Dermis microvascular lymphatic vessel endothelial cell (primary cell): Measurements from ENCODE around the gene CPLX1. TPM values are rescaled to one million over a fixed set of nuclear protein-coding genes. Genes with fewer than 3 reads are reported as not detected.

Experiments used
- DNase-seq, 2 donors: peaks; one replicate each; pipeline versions ENCODE4 v3.0.0 to v3.0.0-alpha.2; 2010; ENCODE audit warnings: low read depth in 2 of 2
- total RNA-seq: library from RNA; depleted of rRNA; stranded (reverse); fragments of >200 nt; gene quantifications from 2 replicates; pipeline ENCODE4 v1.2.1, GENCODE V29; 2014

CPLX1 gene
- total RNA-seq, 1 donor from 2014 or later: under 0.01 TPM

DNA sequence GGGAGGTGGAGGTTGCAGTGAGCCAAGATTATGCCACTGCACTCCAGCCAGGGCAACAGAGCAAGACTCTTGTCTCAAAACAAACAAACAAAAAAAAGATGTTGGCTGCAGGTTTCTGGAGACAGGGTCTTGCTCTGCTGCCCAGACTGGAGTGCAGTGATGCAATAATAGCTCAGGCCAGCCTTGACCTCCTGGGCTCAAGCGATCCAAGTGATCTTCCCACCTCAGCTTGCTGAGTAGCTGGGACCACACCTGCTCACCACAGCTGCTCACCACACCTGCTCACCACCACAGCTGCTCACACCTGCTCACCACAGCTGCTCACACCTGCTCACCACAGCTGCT, 29.9 kb upstream of the CPLX1 start:
- DNase-seq: no peak

GRCh38 chr4:854356-854755, 28.4 kb upstream of the CPLX1 start:
- DNase-seq: no peak

DNA sequence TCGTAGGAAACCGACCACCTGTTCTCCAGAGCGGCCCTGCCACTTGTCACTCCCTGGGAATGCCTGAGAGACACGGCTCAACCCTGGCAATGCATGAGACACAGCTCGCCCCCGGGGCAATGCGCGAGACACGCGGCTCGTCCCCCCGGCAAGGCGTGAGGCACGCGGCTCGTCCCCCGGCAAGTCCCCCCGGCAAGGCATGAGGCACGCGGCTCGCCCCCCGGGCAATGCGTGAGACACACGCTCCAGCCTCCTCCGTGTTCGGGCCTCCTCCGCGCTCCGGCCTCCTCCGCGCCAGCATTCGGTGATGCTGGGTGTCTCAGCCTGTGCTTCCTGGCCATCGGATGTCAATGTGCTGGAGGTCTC, 27.5 kb upstream of the CPLX1 start:
- DNase-seq: no peak

DNA sequence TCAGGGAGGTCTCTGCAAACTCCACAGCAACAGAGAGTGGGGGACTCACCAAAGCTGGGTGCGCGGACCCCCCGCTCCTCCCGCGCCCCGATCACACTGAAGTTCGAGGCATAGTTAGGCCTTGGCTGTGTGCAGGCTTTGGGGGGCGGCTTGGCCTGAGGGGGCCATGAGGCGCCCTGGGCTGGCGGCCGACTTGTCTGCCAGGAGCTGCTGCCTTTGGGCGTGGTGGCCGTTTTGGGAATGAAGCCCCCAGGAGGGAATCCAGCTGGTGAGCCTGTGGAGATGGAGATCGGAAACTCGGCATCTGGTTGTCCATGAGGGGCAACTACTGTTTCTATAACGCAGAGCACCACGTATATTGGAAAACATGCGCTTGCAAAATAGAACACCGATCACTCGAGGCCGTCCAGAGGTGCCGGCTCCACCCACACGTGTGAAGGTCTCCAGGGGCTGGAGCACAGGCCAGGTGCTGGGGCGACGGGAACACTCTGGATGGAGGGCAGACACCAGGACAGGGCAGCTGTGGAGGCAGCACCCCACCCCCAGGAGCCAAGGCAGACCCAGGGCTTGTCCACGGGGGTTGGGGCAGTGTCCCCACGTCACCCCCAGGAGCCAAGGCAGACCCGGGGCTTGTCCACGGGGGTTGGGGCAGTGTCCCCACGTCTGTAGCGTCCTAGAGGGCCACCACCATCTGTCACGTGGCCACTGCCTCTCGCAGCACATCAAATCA, 25.9 kb upstream of the CPLX1 start:
- no peak for DNase-seq

DNA sequence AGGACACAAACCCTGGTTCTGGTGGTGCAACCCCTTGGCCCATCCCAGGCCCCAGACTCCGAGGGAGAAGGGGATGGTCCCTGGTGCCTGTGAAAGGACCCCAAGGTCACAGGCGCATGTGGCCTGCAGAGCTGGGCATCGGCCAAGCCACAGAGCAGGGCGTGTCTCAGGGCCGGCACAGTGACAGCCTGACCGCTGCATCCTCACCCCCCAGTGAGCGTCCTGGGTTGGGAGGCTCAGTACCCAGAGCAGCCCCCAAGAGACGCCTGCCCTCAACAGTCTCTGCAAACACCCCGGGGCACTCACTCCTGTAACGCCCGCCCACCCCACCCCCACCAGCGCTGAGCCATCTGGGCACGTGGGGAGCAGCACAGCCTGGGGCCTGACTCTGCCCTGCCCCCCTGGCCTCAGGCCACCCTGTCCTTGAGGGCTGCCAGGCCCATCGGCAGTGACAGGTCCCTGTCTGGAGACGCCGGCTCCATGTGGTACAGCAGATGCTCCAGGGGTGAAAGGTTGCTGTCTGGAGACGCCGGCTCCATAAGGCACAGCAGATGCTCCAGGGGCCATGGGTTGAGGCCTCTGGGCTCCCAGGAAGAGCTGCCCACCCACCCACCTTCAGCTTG, 24.5 kb upstream of the CPLX1 start:
- no peak for DNase-seq

DNA sequence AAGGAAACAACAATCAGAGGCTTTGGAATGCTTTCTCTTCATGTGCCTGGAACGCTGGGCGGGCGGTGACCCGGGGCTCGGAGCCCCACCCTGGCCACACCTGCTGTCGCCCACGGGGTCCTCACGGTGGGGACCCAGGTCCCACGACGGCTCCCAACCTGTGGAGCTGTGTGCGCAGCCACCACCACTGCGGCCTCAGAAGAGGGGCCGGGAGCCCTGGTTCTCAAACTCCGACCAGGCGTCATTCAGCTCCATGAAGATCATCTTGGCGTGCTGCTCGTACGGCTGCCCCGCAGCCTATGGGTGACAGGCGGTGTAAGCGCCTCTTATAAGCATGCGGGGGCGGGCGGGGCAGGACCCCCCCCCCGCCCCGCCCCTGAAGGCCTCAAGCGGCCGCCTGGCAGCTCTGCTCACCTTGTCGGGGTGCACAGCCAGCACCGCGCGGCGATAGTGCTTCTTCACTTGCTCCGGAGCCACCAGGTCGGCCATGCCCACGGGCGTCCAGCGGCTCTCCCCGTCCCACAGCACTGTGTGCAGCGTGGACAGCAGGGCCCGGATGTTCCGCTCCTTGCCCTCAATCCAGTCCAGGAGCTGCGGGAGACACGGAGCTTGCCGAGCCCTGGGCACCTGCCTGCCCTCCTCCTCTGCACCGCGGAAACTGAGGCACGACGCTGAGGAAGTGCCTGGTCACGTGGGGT, 23.7 kb upstream of the CPLX1 start:
- no peak for DNase-seq

DNA sequence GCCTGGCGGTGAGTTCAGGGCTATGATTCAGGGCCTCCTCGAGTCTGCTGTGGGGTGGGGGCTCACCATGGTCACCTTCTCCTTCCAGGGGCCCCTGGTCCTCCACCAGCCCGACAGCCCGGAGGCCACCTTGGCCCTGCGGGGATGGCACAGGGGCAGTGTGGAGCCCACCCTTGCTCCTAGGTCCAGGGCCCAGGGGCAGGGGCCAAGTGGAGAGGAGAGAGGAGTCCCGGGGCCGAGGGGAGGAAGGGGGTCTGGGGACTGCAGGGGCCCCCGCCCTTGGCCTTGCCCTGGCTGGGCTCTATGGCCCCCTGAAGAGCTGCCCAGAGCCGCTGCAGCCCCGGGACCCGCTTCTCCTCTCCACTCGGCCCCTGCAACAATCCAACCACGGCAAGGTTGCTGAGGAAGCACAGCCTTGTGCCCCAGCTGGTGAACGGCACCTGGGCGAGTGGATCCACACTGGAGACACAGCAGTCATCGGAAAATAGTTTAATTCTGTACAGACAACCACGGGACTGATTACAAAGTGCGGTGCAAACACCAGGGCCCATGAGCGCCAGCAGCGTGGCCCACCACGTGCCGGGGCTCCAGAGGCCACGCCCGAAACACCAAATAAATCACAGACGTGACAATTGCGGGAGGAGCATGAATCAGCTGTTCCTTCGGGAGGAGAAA, 23.0 kb upstream of the CPLX1 start:
- DNase-seq: peak in 1 of 2 donors; percentile 32

DNA sequence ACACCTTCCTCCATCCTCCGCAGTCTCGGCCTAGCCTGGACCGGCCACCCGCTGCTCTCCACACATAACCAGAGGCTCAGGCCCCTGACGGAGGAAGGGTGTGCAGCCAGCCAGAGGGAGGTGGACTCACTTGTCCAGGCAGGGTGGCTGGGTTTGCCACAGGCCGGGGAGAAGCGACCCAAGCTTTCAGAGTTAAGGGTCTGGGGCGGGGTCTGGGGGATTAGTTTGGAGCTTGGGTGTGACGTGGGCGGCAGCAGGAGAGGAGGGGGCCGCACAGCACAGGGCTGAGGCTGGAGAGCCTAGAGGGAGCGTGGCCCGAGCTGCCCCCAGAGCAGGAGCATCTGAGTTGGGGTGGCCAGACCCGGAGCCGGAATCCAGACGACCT, 22.4 kb upstream of the CPLX1 start:
- DNase-seq: no peak

DNA sequence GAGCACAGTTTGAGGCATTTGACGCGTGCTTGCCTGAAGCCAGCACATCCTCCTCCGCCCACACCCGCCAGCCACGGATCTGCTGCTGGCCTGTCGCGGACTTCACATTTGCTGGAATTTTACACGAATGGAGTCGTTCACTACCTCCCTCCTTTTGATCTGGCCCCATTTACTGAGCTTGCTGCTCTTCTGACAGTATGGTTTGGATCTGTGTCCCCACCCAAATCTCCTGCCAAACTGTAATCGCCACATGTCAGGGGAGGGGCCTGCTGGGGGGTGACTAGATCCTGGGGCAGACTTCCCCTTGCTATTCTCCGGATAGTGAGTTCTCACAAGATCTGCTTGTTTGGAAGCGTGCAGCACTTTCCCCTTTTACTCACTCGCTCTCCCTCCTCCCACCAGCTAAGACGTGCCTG, 19.9 kb upstream of the CPLX1 start:
- no peak for DNase-seq

GRCh38 chr4:845233-845835, 19.4 kb upstream of the CPLX1 start:
- no peak for DNase-seq

DNA sequence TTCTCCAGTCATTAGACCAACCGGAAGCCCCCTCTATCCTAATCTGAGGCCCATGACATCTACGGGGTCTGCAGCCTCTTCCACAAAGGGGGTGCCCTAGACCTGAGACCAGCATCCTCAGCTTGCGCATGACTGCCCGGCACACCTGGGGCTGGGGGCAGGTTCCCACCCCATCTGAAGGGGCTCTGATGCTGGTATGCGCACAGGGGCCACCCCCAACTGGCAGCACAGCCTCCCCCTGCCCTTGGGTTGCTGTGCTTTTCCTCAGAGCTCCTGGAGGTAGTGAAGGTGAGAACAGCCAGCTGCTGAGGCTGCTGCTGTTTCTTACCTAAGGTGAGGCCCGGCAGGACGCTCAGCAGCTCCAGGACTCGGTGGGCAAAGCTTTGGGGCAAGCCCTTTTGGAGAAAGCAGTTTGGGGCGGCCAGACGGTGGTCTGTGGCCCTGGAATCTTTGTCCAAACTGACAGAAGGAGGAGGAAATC, 18.9 kb upstream of the CPLX1 start:
- no peak for DNase-seq

DNA sequence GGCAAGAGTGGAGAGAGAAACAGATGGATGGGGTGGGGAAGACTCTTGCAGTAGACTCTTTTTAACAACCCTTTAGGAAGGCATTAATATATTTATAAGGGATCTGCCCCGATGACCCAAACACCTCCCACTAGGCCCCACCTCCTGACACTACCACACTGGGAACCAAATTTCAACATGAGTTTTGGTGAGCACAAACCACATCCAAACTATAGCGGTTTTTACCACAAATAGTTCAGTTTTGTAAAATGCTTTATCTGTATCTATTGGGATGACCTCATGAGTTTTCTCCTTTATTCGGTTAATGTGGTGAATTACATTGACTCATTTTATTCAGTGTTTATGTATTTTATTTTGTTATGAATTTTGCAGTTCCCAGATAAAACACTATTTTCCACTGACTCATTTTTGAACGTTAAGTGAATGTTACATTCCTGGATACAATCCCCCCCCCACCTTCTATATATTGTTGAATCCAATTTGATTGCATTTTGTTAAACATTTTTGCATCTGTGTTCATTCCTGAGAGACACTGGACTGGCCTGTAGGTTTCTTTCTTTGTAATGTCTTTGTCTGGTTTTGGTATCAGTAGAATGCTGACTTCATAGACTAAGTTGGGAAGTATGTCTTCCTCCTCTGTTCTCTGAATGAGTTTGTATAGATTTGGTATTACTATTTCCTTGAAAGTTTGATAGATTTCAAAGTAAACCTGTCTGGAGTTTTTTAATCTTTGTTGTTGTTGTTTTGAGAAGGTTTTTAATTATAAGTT, 13.9 kb upstream of the CPLX1 start:
- DNase-seq: no peak

- DNase-seq: no peak
Observed at GRCh38 chr4:837772-838171, 11.8 kb upstream of the CPLX1 start.

- no peak for DNase-seq
Observed at GRCh38 chr4:836750-837301, 10.9 kb upstream of the CPLX1 start.

- no peak for DNase-seq
Observed at GRCh38 chr4:836003-836511, 10.1 kb upstream of the CPLX1 start.

- DNase-seq: no peak
Observed at GRCh38 chr4:835148-836002, 9.4 kb upstream of the CPLX1 start.

- no peak for DNase-seq
Observed at GRCh38 chr4:834368-835147, 8.6 kb upstream of the CPLX1 start.

DNA sequence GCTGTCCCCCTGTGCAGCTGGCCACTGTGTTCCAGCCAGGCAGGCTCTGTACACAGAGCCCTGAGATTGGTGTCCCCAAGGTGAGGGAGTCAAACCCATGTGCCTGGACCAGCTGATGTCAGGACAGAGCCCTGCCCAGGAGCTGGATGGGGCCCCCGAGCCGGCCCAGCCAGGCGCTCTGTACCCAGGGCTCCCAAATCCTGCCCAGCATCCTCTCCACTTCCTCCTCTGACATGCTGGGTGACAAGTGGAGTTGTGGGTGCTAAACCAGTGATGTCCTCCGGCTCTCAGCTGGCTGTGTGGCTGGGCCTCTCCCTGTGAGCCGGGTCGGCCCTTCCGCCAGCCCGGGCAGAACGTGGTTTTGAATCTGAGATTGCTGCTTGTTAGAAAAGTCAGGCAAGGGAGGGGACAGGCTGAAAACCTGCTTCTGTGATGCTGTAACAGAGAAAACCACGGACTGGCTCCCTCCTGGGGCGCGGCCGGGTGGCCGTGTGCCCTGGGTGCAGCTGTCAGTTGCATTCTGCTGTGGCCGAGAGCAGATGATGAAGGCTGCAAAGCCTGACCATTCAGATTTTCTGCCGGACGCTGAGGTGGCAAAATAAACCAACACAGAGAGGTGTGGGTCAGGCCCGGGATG, 7.9 kb upstream of the CPLX1 start:
- no peak for DNase-seq
